Right lung (tissue), 5 donors: ENCODE measurements around the gene NPIPB8. TPM values are rescaled to one million over a fixed set of nuclear protein-coding genes. Genes with fewer than 3 reads are reported as not detected.
"Not testable (repeated sequence)": the region's sequence is repeated elsewhere in the genome, so short reads cannot be mapped to it uniquely, and the experiment has no call there.

Experiments used
- DNase-seq, 2 donors: peaks; one replicate each; pipeline ENCODE4 v3.0.0-alpha.2; 2013
- polyA plus RNA-seq, 5 donors: library from polyadenylated mRNA; unstranded; fragments of 120-200 nt; gene quantifications; one replicate each; pipeline versions ENCODE4 v1.2.1 to v1.2.3, GENCODE V29; 2013; ENCODE audit warnings: inconsistent platforms in 1 of 5, low replicate concordance in 1 of 5; ENCODE audit not compliant: insufficient read length in 5 of 5, insufficient read depth in 1 of 5

The NPIPB8 gene
- polyA plus RNA-seq, 5 donors, result 0.63 to 3.0 (median 0.98) TPM

DNA sequence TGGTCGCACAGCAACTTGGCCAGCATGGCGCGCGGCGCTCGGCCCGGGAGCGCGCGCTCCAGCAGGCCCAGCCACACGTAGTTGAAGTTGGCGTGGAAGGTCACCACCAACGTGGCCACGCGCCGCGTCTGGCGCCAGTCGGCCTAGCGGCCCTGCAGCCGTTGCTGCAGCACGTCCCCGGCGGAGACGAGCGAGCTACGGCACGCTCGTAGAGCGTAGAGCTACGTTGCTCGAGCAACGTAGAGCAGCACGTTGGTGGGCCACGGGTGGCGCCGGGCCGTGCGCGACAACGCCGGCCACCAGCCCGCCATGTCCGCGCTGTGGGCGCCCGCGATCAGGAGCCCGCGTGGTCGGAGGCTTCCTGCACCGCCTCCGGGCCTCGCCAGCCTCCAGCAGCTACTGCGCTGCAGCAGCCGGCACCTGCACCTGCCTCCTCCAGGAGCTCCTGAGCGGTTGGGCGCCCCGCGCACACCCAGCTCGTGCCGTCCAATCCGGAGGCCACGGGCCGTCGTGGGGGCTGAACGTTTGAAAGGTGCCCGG is 14.6 kb upstream of the NPIPB8 start:
- DNase-seq, result no peak

DNA sequence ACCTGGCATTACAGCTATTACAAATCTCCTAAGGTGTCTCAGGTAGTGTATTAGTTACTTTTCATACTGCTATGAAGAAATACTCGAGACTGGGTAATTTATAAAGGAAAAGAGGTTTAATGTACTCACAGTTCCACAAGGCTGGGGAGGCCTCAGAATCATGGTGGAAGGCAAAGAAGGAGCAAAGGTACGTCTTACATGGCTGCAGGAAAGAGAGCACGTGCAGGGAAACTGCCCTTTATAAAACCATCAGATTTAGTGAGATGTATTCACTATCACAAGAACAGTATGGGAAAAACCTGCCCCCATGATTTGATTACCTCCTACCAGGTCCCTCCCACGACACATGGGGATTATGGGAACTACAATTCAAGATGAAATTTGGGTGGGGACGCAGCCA is 7.0 kb upstream of the NPIPB8 start:
- DNase-seq, result not testable (repeated sequence)

DNA sequence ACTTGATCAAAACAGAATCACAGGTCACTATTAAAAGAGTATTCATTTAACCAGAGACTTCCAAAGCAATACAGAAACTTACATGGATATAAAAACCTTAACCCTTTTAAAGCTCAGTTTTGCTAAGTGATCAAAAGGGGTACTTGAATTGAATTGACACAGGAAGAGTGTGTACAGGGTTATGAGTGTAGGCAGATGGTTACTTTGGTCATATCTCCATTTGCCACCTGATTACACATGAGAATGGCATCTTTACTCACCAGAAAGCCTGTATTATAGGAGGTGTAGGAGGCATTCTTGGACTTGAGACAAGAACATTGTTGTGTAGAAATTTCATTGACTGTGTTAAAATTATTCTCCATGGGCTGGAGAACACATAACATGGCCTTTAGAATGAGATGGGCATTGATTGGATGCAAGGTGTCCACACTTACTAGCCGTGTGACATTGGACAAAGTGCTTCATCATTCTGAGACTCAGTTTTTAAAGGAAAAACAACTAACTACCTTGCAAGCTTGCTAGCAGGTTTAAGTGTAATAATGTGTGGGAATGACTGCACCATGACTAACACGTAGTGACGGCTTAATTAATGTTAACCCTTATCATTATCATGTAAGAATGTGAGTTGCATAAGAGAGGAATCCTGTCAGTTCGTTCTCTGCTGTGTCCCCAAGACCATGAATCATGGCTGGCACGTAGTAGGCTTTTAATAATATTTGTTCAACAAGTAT is 1.6 kb upstream of the NPIPB8 start:
- DNase-seq, result not testable (repeated sequence)

DNA sequence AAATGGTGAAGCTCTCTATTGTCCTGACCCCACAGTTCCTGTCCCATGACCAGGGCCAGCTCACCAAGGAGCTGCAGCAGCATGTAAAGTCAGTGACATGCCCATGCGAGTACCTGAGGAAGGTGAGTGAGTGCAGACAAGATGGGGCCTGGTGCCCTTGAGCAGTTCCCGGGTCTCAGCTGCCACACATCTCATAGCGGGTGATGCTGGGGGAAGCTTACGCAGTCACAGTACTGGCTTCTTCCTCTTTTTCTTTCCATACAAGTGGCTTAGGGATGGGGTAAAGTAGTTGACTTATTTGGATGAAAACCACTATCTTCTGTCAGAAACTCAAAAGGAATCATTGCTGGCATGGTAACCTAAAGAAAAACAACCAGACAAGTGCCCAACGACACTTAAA is 494 bp downstream of the NPIPB8 start:
- DNase-seq, result not testable (repeated sequence)

DNA sequence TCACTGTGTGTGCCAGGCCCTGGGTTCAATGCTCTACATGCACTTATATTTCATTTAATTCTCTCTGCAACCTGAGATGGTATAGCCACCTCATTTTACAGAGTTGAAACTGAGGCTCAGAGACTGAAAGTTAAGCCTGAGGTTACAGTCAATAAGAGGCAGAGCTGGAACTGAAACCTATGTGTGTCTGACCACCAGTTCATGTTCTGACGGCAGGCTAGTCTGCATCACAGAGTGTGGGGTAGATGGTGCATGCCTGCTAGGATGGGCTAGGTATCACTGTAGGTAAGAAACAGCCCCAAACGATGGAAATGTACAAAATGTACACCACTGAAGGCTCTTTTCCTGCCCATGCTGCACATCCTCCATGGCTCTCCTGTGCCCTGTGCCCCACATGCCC is 2.1 kb downstream of the NPIPB8 start:
- DNase-seq, result not testable (repeated sequence)

DNA sequence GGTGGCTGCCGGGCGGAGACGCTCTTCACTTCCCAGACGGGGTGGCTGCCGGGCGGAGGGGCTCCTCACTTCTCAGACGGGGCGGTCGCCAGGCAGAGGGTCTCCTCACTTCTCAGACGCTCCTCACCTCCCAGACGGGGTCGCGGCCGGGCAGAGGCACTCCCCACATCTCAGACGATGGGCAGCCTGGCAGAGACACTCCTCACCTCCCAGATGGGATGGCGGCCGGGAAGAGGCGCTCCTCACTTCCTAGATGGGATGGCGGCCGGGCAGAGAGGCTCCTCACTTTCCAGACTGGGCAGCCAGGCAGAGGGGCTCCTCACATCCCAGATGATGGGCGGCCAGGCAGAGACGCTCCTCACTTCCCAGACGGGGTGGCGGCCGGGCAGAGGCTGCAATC is 28.4 kb downstream of the NPIPB8 start:
- DNase-seq, result not testable (repeated sequence)

DNA sequence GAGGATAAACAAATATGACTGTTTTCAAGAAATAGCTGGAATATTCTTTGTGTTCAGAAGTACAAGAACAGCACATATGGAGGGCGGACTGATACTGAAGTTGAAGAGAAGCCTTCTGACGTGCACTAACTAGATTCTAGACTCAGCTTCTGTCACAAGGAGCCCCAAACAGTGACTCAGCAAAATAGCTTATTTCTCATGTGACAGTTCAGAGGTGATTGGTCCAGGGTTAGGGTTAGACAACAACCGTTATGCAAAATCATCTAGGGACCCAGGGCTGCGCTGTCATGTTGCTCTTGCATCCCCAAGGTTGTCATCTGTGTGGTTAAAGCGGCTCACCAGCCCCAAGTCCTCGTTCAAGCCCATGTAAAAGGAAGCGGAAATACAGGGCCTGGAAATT is 29.6 kb downstream of the NPIPB8 start:
- DNase-seq, result not testable (repeated sequence)

DNA sequence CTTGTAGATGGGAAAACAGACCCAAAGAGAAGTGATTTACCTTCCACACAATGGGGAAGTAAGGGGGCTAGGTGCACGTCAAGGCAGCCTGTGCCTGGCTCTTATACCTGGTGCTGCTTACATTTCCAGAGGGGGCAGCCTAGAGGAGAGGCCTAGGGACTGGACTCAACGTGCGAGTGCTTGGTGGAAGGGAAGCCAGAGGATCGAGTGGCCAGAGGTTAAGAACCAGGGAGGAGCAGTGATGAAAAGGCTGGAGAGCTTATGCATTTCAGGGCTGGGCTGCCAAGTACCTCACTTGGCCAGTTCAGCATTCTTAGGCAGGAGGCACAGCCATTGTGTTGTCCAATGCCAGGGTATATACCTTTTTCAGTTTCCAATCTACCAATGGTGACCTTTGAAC is 30.3 kb downstream of the NPIPB8 start:
- not testable (repeated sequence) for DNase-seq

DNA sequence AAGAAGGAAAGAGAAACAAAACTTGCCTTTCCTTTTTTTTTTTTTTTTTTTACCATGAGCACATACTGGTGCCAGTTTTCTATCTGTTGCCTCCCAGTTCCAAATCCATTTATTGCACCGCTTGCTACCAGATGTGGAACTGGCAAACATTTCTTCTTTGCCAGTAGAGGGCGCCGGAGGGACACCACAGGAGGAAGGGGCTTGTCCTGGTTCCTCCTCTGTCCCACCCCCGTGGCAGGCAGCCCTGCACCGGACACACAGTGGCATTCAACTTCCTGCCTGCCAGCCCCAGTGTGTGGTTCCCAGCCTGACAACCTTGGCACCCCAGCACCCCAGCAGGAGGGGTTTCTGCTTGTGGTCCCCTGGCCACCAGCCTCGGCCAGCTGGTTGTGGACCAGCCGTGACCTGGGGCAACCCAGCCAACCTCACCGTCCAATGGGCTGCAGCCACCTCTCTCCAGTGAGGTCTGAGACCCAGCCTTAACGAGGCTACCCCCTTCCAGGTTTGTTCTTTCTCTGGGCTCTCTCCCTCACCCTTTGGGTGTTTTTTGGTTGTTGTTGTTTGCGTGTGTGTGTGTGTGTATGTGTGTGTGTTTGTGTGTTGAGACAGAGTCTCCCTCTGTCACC is 50.6 kb downstream of the NPIPB8 start:
- DNase-seq, result not testable (repeated sequence)

DNA sequence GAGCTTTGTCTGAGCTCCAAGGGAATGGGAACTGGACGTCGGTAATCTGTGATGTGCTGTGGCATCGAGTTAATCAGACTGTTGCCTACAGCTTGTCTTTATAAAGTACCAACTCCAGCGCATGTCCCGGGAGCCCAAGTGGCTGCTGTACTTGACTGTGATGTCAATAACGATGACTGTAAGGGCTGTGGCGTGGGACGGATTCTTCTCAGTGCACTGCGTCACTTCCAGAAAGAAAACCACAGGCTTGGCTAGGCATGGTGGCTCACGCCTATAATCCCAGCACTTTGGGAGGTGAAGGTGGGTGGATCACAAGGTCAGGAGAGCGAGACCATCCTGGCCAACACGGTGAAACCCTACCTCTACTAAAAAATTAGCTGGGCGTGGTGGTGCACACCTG is 51.6 kb downstream of the NPIPB8 start:
- not testable (repeated sequence) for DNase-seq

DNA sequence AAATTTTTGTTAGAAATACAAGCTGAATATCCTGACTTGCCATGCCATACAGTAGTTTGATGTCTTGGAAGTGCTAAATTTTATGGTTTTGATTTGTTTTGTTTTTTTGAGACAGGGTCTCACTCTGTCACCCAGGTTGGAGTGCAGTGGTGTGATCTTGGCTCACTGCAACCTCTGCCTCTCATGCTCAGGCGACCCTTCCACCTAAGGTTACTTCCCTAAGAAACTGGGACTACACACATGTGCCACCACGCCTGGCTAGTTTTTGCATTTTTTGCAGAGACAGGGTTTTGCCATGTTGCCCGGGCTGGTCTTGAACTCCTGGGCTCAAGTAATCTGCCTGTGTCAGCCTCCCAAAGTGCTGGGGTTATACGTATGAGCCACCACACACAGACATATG is 53.9 kb downstream of the NPIPB8 start:
- DNase-seq, result not testable (repeated sequence)

DNA sequence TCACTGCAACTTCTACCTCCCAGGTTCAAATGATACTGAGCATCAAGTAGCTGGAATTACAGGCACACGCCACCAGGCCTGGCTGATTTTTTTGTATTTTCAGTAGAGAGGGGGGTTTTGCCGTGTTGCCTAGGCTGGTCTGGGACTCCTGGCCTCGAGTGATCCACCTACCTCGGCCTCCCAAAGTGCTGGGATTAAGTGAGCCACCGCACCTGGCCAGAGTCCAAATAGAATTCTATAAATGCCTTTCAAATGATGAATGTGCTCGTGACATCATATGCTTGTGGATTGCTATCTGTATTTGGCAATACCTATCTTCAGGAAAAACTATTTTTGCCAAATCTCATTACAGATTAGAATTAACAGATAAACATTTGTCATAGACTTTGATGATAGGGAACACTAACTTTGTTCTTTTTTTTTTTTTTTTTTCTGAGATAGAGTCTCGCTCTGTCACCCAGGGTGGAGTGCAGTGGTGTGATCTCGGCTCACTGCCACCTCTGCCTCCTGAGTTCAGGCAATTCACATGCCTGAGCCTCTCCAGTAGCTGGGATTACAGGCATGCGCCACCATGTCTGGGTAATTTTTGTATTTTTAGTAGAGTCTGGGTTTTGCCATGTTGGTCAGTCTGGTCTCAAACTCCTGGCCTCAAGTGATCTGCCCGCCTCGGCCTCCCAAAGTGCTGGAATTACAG is 55.5 kb downstream of the NPIPB8 start:
- not testable (repeated sequence) for DNase-seq

DNA sequence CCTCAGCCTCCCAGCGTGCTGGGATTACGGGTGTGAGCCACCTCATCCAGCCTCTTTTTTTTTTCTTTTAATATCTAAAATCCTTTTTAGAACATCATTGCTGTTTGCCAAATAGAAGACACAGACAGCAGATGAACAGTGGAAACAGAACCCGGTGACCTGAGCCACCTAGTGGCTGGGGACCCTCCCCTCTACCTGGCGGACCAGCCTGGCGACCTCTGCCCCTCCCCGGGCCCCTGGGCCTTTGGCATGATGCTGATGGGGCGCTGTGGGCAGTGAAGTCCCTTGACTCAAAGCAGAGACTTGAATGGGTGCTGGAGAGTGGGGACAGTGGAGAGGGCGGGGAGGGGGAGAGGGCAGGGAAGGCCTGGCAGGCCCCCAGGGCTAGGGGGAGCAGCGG is 61.9 kb downstream of the NPIPB8 start:
- not testable (repeated sequence) for DNase-seq

DNA sequence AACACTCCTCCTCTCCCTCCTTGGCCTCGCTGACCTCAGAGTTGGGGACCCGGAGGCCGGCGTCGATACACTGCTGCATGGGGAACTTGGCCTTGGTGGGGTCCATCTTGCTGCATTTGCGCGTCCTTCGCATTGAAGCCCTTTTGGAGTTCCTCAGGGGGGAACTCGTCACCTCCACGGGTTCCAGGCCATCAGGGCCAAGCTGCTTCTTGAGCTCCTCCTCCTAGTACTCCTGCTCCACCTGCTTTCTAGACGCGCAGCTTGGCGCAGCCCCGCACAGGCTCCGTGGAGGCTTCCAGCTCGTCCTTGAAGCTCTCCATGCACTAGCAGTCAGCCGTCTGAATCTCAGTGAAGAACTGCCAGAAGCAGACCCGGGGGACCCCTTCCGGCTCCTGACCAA is 62.5 kb downstream of the NPIPB8 start:
- not testable (repeated sequence) for DNase-seq

DNA sequence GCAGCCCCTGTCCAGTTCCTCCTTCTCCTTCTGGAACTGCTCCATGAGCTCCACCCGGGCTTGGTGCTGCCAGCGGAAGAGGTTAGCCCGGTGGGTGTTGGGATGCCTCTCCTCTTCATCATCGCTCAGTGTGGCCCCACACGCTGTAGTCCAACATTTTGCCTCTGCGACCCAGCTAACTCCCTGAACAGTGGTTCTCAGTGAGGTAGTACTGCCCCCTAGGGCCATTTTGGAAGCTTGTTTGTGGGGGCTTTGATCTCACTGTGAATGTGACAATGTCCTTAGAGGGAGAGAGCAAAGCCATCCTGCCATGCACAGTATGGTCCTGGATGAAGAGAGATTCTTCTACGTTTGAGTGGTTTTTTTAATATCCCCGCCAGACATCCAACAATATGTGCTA is 63.5 kb downstream of the NPIPB8 start:
- DNase-seq, result not testable (repeated sequence)

DNA sequence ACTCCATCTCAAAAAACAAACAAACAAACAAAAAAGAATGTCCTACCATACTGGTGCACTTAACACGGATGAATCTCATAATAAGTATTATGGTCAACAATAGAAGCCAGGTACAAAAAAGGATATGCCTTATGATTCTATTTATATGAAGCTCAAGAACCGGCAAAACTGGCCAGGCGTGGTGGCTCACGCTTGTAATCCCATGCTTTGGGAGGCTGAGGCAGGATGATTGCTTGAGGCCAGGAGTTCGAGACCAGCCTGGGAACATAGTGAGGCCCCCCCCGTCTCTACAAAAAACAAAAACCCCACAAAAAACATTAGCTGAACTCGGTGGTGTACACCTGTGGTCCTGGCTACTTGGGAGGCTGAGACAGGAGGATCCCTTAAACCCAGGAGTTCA is 66.4 kb downstream of the NPIPB8 start:
- not testable (repeated sequence) for DNase-seq

Other genes with a start within 250 kb of the NPIPB8 start
- 10 to 100 TPM; 41.1 to 87.4 (median 65.9) TPM for gene EIF3CL, start 234.2 kb upstream of the NPIPB8 start, polyA plus RNA-seq
- gene NPIPB7, start 165.7 kb upstream of the NPIPB8 start, polyA plus RNA-seq, result under 1 TPM in 4 of 5 donors, not detected in 1; 0.13 to 0.35 (median 0.22) TPM
- 10 to 100 TPM; 21.0 to 33.4 (median 28.8) TPM for gene CLN3, start 146.0 kb upstream of the NPIPB8 start, polyA plus RNA-seq
- 1 to 10 TPM in 3 of 5 donors, under 1 TPM in 2; 0.87 to 1.7 (median 1.4) TPM for gene APOBR, start 143.4 kb upstream of the NPIPB8 start, polyA plus RNA-seq
- under 1 TPM in 1 of 5 donors, not detected in 4; 0.21 TPM for gene IL27, start 131.2 kb upstream of the NPIPB8 start, polyA plus RNA-seq
- gene NUPR1, start 99.1 kb upstream of the NPIPB8 start, polyA plus RNA-seq, result 10 to 100 TPM; 29.7 to 51.1 (median 36.1) TPM
- 10 to 100 TPM; 14.4 to 30.5 (median 20.3) TPM for gene SGF29, start 84.1 kb upstream of the NPIPB8 start, polyA plus RNA-seq
- gene SULT1A2, start 41.0 kb upstream of the NPIPB8 start, polyA plus RNA-seq, result 1 to 10 TPM; 2.7 to 4.0 (median 3.7) TPM
- gene SULT1A1, start 28.0 kb upstream of the NPIPB8 start, polyA plus RNA-seq, result 10 to 100 TPM; 21.4 to 46.9 (median 38.3) TPM
- gene EIF3C, start 73.4 kb downstream of the NPIPB8 start, polyA plus RNA-seq, result 100 to 1,000 TPM; 253 to 385 (median 293) TPM
- 1 to 10 TPM; 1.2 to 4.1 (median 2.1) TPM for gene NPIPB9, start 113.7 kb downstream of the NPIPB8 start, polyA plus RNA-seq
- 100 to 1,000 TPM in 3 of 5 donors, 10 to 100 TPM in 2; 84.6 to 137 (median 110) TPM for gene ATXN2L, start 184.9 kb downstream of the NPIPB8 start, polyA plus RNA-seq
- gene TUFM, start 208.3 kb downstream of the NPIPB8 start, polyA plus RNA-seq, result 100 to 1,000 TPM; 123 to 192 (median 151) TPM
- gene SH2B1, start 225.8 kb downstream of the NPIPB8 start, polyA plus RNA-seq, result 10 to 100 TPM; 42.4 to 73.5 (median 62.6) TPM
- gene ATP2A1, start 240.4 kb downstream of the NPIPB8 start, polyA plus RNA-seq, result 10 to 100 TPM in 1 of 5 donors, 1 to 10 TPM in 4; 2.2 to 25.4 (median 2.8) TPM